Neural cell (in vitro differentiated cells): ENCODE measurements around the gene ISL2. TPM values are rescaled to one million over a fixed set of nuclear protein-coding genes. Genes with fewer than 3 reads are reported as not detected.

Experiments
- H2AFZ ChIP-seq: fragments of 200-600, 300-800 bp; sonication (generic), shearing (Covaris generic); 2 replicates; pipeline ENCODE4 v1.6.0; 2014; ENCODE audit warnings: low read depth, mild to moderate bottlenecking, antibody characterized with exemption, low read length, moderate library complexity
- H3F3A ChIP-seq: fragments of 200-600 bp; shearing (Covaris generic); 2 replicates; pipeline ENCODE4 v1.6.1; 2016; ENCODE audit warnings: mild to moderate bottlenecking, moderate library complexity, mixed read lengths, antibody characterized with exemption, low read length; ENCODE audit not compliant: insufficient read depth, poor library complexity, severe bottlenecking
- H3K27ac ChIP-seq: fragments of 200-600, 300-800 bp; sonication (generic), shearing (Covaris generic); 2 replicates; pipeline ENCODE4 v1.5.1; 2014; ENCODE audit warnings: mild to moderate bottlenecking, low read length, moderate library complexity
- H3K27me3 ChIP-seq: fragments of 300-800, 200-600 bp; sonication (generic), shearing (Covaris generic); 2 replicates; pipeline ENCODE4 v1.6.0; 2014; ENCODE audit warnings: mild to moderate bottlenecking, low read depth, low read length, moderate library complexity; ENCODE audit not compliant: insufficient read depth
- H3K36me3 ChIP-seq: fragments of 300-800, 200-600 bp; sonication (generic), shearing (Covaris generic); 2 replicates; pipeline ENCODE4 v1.5.1; 2014; ENCODE audit warnings: mild to moderate bottlenecking, antibody characterized with exemption, low read length, moderate library complexity; ENCODE audit not compliant: insufficient read depth
- H3K4me2 ChIP-seq: fragments of 300-800, 200-600 bp; sonication (generic), shearing (Covaris generic); 2 replicates; pipeline ENCODE4 v1.6.0; 2014; ENCODE audit warnings: mild to moderate bottlenecking, low read length
- H3K4me3 ChIP-seq: fragments of 300-800, 200-600 bp; sonication (generic), shearing (Covaris generic); 2 replicates; pipeline ENCODE4 v1.5.1; 2014; ENCODE audit warnings: mild to moderate bottlenecking, low read length, moderate library complexity
- H3K79me2 ChIP-seq: fragments of 200-600 bp; shearing (Covaris generic); replicated peaks from 2 replicates; pipeline ENCODE4 v1.6.0; 2014; ENCODE audit warnings: mild to moderate bottlenecking, low read length, moderate library complexity; ENCODE audit not compliant: insufficient read depth
- H3K9ac ChIP-seq: fragments of 300-800, 200-600 bp; sonication (generic), shearing (Covaris generic); 2 replicates; pipeline ENCODE4 v1.6.1; 2016; ENCODE audit warnings: mild to moderate bottlenecking, low read length, mixed read lengths
- H3K9me2 ChIP-seq: fragments of 200-600 bp; shearing (Covaris generic); 2 replicates; pipeline ENCODE4 v1.6.1; 2016; ENCODE audit warnings: mild to moderate bottlenecking, low read length, mixed read lengths; ENCODE audit not compliant: insufficient read depth
- H3K9me3 ChIP-seq: fragments of 200-600, 300-800 bp; sonication (generic), shearing (Covaris generic); 2 replicates; pipeline ENCODE4 v1.6.1; 2016; ENCODE audit warnings: mild to moderate bottlenecking, mixed run types, low read length, moderate library complexity, mixed read lengths
- H4K20me1 ChIP-seq: fragments of 200-600 bp; shearing (Covaris generic); 2 replicates; pipeline ENCODE4 v1.6.1; 2016; ENCODE audit warnings: mild to moderate bottlenecking, mixed run types; ENCODE audit not compliant: insufficient read depth
- CTCF ChIP-seq: fragments of 450-650 bp; IDR thresholded peaks from 2 replicates; pipeline ENCODE4 v1.5.1; 2014; ENCODE audit warnings: antibody characterized with exemption, mild to moderate bottlenecking, moderate library complexity; ENCODE audit not compliant: poor library complexity, severe bottlenecking
- EP300 ChIP-seq: fragments of 450-650 bp; conservative IDR thresholded peaks from 2 replicates; pipeline ENCODE4 v1.6.1; 2014; ENCODE audit warnings: antibody characterized with exemption, mild to moderate bottlenecking, moderate library complexity; ENCODE audit not compliant: poor library complexity, severe bottlenecking
- EZH2 ChIP-seq: fragments of 200-600, 300-800 bp; shearing (Covaris generic), sonication (generic); IDR thresholded peaks from 2 replicates; pipeline ENCODE4 v1.6.1; 2014; ENCODE audit warnings: antibody characterized with exemption, low read length, borderline replicate concordance, mild to moderate bottlenecking; ENCODE audit not compliant: insufficient read depth, poor library complexity, severe bottlenecking
- MXI1 ChIP-seq: fragments of 450-650 bp; conservative IDR thresholded peaks from 2 replicates; pipeline ENCODE4 v1.6.1; 2014; ENCODE audit warnings: antibody characterized with exemption, mild to moderate bottlenecking; ENCODE audit not compliant: poor library complexity, severe bottlenecking
- POLR2AphosphoS5 ChIP-seq: IDR thresholded peaks from 2 replicates; pipeline ENCODE4 v1.6.1; 2012
- RAD21 ChIP-seq: fragments of 450-650 bp; conservative IDR thresholded peaks from 2 replicates; pipeline ENCODE4 v1.6.1; 2014; ENCODE audit warnings: antibody characterized with exemption, mild to moderate bottlenecking, moderate library complexity
- SMC3 ChIP-seq: fragments of 450-650 bp; conservative IDR thresholded peaks from 2 replicates; pipeline ENCODE4 v1.6.1; 2014; ENCODE audit warnings: antibody characterized with exemption, mild to moderate bottlenecking, moderate library complexity; ENCODE audit not compliant: poor library complexity
- TAF1 ChIP-seq: IDR thresholded peaks from 2 replicates; pipeline ENCODE4 v1.6.1; 2012; ENCODE audit warnings: low read depth
- polyA plus RNA-seq: library from polyadenylated mRNA; depleted of rRNA; stranded (reverse); fragments of >200 nt; gene quantifications from 2 replicates; pipeline ENCODE4 v1.2.3, GENCODE V29; 2014
- TF ChIP-seq, protein P1 (sequence below): IDR thresholded peaks from 2 replicates; pipeline ENCODE4 v1.6.1; 2012; ENCODE audit warnings: borderline replicate concordance

Gene ISL2
- polyA plus RNA-seq, 1 donor from 2014 or later, result not detected

DNA sequence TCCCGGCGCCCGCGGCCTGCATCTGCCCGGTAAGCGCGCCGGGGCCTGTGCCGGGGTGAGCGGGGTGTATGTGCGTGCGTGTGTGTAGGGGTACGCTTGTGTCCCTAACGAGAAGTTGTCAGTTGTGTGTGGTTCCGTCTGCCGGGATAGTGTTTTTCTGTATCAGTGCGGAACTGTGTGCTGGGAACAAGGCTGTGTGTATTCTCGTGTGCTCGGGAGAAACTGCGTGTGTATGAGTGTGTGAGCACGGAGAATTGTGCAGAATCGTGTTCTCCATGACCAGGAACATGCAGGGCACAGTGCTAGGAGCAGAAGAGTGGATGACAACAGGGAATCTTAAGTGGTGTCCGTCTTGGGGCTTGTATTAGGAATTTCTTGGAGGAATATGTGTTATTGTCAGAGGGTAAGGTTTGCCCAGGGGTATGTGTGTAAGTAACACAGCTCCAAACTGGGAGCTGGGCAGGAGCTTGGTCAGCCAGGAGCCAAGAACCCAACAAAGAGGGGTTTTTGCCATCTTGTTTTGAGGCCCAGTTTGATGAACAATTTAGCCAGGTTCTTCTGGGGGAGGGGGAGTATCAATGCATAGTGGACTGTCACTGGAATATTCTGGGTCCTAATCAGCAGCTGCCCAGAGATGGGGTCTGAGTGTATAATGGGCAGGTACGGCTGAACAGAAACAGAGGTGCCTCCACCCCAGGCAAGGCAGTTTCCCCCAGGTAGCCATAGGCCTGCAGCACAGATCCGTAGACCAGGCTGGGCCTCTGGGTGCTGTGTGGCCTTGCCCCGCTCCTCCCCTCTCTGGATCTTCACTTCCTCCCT is 2.1 kb downstream of the ISL2 start:
- no peak for TF ChIP-seq EP300
- peak; percentile 35 for TF ChIP-seq POLR2AphosphoS5
- TF ChIP-seq, protein P1, sequence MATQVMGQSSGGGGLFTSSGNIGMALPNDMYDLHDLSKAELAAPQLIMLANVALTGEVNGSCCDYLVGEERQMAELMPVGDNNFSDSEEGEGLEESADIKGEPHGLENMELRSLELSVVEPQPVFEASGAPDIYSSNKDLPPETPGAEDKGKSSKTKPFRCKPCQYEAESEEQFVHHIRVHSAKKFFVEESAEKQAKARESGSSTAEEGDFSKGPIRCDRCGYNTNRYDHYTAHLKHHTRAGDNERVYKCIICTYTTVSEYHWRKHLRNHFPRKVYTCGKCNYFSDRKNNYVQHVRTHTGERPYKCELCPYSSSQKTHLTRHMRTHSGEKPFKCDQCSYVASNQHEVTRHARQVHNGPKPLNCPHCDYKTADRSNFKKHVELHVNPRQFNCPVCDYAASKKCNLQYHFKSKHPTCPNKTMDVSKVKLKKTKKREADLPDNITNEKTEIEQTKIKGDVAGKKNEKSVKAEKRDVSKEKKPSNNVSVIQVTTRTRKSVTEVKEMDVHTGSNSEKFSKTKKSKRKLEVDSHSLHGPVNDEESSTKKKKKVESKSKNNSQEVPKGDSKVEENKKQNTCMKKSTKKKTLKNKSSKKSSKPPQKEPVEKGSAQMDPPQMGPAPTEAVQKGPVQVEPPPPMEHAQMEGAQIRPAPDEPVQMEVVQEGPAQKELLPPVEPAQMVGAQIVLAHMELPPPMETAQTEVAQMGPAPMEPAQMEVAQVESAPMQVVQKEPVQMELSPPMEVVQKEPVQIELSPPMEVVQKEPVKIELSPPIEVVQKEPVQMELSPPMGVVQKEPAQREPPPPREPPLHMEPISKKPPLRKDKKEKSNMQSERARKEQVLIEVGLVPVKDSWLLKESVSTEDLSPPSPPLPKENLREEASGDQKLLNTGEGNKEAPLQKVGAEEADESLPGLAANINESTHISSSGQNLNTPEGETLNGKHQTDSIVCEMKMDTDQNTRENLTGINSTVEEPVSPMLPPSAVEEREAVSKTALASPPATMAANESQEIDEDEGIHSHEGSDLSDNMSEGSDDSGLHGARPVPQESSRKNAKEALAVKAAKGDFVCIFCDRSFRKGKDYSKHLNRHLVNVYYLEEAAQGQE, result no peak
- Histone ChIP-seq H3K4me3 (peak overlapping the region; percentile 53), H4K20me1 (no peaks in the 10 kb centered on the region), H3K9ac (no peak overlapping the region), H3K9me3 (peaks cover 4% of the 10 kb centered on the region), H3F3A (no peaks in the 10 kb centered on the region), H3K36me3 (no peaks in the 10 kb centered on the region), H3K4me2 (no peak overlapping the region), H3K27me3 (peaks cover 100% of the 10 kb centered on the region), H3K27ac (no peak overlapping the region), H3K9me2 (no peaks in the 10 kb centered on the region), H3K79me2 (no peaks in the 10 kb centered on the region), H2AFZ (no peak overlapping the region)

GRCh38 chr15:76339305-76340197 is 3.0 kb downstream of the ISL2 start:
- Histone ChIP-seq H3F3A (no peaks in the 10 kb centered on the region), H3K9me3 (peaks cover 4% of the 10 kb centered on the region), H3K9me2 (no peaks in the 10 kb centered on the region), H3K27ac (no peak overlapping the region), H3K27me3 (peaks cover 100% of the 10 kb centered on the region), H3K4me2 (no peak overlapping the region), H3K9ac (no peak overlapping the region), H3K79me2 (no peaks in the 10 kb centered on the region), H3K4me3 (peak overlapping the region; percentile 56), H3K36me3 (no peaks in the 10 kb centered on the region), H4K20me1 (no peaks in the 10 kb centered on the region), H2AFZ (no peak overlapping the region)
- TF ChIP-seq SMC3, result no peak
- TF ChIP-seq CTCF, result no peak
- no peak for TF ChIP-seq MXI1
- peak; percentile 80 for TF ChIP-seq POLR2AphosphoS5
- TF ChIP-seq EZH2, result peak; percentile 22
- no peak for TF ChIP-seq TAF1
- TF ChIP-seq, protein P1, result no peak
- no peak for TF ChIP-seq EP300
- no peak for TF ChIP-seq RAD21
